Stimulated activated CD4-positive, alpha-beta T cell treated with anti-CD3 and anti-CD28 coated beads, Interleukin-4, amount 100 ng/mL, for 4 hours (primary cell): Measurements from ENCODE around the gene YKT6.
"Not testable (repeated sequence)": the region's sequence is repeated elsewhere in the genome, so short reads cannot be mapped to it uniquely, and the experiment has no call there.

Experiments
- DNase-seq, 2 experiments: peaks; one replicate each; pipeline ENCODE4 v3.0.0-alpha.2; 2020

Gene YKT6

GRCh38 chr7:44172803-44173424, 27.9 kb upstream of the YKT6 start:
- DNase-seq, result no peak

GRCh38 chr7:44173911-44174693, 26.7 kb upstream of the YKT6 start:
- DNase-seq, result no peak

- not testable (repeated sequence) for DNase-seq
These were observed 26.2 kb upstream of the YKT6 start for GRCh38 chr7:44174694-44174948.

GRCh38 chr7:44175730-44176129, 25.0 kb upstream of the YKT6 start:
- no peak for DNase-seq

- DNase-seq, result no peak
These were observed 24.3 kb upstream of the YKT6 start for GRCh38 chr7:44176486-44176885.

GRCh38 chr7:44177570-44178131, 23.1 kb upstream of the YKT6 start:
- no peak for DNase-seq

GRCh38 chr7:44180631-44181030, 20.1 kb upstream of the YKT6 start:
- DNase-seq, result no peak

- DNase-seq, result no peak
These were observed 18.0 kb upstream of the YKT6 start for GRCh38 chr7:44182827-44183226.

GRCh38 chr7:44183386-44183785, 17.4 kb upstream of the YKT6 start:
- no peak for DNase-seq

- no peak for DNase-seq
These were observed 16.4 kb upstream of the YKT6 start for GRCh38 chr7:44184206-44184872.

- no peak for DNase-seq
These were observed 15.8 kb upstream of the YKT6 start for GRCh38 chr7:44184873-44185446.

GRCh38 chr7:44185729-44186128, 15.0 kb upstream of the YKT6 start:
- DNase-seq, result no peak

GRCh38 chr7:44186736-44187135, 14.0 kb upstream of the YKT6 start:
- DNase-seq, result no peak

- no peak for DNase-seq
These were observed 13.0 kb upstream of the YKT6 start for GRCh38 chr7:44187636-44188416.

- no peak for DNase-seq
These were observed 12.1 kb upstream of the YKT6 start for GRCh38 chr7:44188480-44189225.

- DNase-seq, result no peak
These were observed 11.3 kb upstream of the YKT6 start, which contains the start of gene GCK for GRCh38 chr7:44189286-44189992. GCK (minus strand) TSS chr7:44189439; CDS start chr7:44188953, 486 bp downstream.

- DNase-seq, result no peak
These were observed 10.5 kb upstream of the YKT6 start for GRCh38 chr7:44189993-44190872.

GRCh38 chr7:44191171-44191570, 9.6 kb upstream of the YKT6 start:
- DNase-seq, result no peak

GRCh38 chr7:44193011-44193802, 7.6 kb upstream of the YKT6 start:
- no peak for DNase-seq
